Body of pancreas (tissue), 4 donors: Measurements from ENCODE around the gene EFNA5.

Experiments
- POLR2A ChIP-seq, 3 donors: fragments of 450-650 bp; IDR thresholded peaks; one replicate each; pipeline ENCODE4 v1.6.1; 2016; ENCODE audit warnings: antibody characterized with exemption in 3 of 3, mild to moderate bottlenecking in 2 of 3
- TF ChIP-seq, protein P1 (sequence below), 7 experiments: fragments of 450-650 bp in 4 of 7; fragments of 200-600 bp in 3 of 7; sonication (generic) in 3 of 7; IDR thresholded peaks; one replicate each; pipeline ENCODE4 v1.5.1; 2016 to 2019; ENCODE audit warnings: antibody characterized with exemption in 7 of 7

DNA sequence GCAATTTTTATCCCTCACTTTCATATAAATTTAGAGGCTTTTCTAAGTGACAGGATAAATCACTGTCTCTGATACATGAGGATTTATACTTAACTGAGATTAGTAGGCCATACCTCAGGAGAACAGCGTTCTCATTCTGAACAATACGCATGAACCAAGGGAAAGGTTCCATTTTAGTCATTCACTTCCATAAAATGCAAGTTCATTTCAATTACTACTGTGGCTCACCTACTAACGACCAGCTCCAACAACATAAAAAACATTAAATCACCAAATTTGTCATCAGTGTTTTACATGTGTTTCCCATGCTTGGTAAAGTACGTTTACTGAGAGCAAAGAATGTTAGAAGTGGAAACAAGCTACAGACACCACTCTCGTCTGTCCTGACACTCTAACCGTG is 67.4 kb downstream of the EFNA5 start:
- TF ChIP-seq, protein P1, sequence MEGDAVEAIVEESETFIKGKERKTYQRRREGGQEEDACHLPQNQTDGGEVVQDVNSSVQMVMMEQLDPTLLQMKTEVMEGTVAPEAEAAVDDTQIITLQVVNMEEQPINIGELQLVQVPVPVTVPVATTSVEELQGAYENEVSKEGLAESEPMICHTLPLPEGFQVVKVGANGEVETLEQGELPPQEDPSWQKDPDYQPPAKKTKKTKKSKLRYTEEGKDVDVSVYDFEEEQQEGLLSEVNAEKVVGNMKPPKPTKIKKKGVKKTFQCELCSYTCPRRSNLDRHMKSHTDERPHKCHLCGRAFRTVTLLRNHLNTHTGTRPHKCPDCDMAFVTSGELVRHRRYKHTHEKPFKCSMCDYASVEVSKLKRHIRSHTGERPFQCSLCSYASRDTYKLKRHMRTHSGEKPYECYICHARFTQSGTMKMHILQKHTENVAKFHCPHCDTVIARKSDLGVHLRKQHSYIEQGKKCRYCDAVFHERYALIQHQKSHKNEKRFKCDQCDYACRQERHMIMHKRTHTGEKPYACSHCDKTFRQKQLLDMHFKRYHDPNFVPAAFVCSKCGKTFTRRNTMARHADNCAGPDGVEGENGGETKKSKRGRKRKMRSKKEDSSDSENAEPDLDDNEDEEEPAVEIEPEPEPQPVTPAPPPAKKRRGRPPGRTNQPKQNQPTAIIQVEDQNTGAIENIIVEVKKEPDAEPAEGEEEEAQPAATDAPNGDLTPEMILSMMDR (IDR thresholded peaks at IDR 0.05) = no peak
- no peak for TF ChIP-seq POLR2A (IDR thresholded peaks at IDR 0.05)
